ENCODE results near the gene RGS9. TPM values are rescaled to one million over a fixed set of nuclear protein-coding genes. Genes with fewer than 3 reads are reported as not detected.

RGS9 gene
- total and polyA plus RNA-seq, 4 donors, result 1.0 to 4.0 (median 2.1) TPM

GRCh38 chr17:65170839-65171238 lies 33.7 kb downstream of the RGS9 start:
- H3K4me3 ChIP-seq (ENCODE audit: low read depth in 1 of 3, low read length in 3 of 3), result no peak overlapping the region
- TF ChIP-seq, protein P1, sequence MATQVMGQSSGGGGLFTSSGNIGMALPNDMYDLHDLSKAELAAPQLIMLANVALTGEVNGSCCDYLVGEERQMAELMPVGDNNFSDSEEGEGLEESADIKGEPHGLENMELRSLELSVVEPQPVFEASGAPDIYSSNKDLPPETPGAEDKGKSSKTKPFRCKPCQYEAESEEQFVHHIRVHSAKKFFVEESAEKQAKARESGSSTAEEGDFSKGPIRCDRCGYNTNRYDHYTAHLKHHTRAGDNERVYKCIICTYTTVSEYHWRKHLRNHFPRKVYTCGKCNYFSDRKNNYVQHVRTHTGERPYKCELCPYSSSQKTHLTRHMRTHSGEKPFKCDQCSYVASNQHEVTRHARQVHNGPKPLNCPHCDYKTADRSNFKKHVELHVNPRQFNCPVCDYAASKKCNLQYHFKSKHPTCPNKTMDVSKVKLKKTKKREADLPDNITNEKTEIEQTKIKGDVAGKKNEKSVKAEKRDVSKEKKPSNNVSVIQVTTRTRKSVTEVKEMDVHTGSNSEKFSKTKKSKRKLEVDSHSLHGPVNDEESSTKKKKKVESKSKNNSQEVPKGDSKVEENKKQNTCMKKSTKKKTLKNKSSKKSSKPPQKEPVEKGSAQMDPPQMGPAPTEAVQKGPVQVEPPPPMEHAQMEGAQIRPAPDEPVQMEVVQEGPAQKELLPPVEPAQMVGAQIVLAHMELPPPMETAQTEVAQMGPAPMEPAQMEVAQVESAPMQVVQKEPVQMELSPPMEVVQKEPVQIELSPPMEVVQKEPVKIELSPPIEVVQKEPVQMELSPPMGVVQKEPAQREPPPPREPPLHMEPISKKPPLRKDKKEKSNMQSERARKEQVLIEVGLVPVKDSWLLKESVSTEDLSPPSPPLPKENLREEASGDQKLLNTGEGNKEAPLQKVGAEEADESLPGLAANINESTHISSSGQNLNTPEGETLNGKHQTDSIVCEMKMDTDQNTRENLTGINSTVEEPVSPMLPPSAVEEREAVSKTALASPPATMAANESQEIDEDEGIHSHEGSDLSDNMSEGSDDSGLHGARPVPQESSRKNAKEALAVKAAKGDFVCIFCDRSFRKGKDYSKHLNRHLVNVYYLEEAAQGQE (IDR thresholded peaks at IDR 0.05), result no peak
- TF ChIP-seq HNF4A (conservative IDR thresholded peaks at IDR 0.05) (peak in 1 of 2 donors; percentile 15), SP1 (IDR thresholded peaks at IDR 0.05) (no peak), RAD21 (IDR thresholded peaks at IDR 0.05) (peak in 1 of 2 donors; percentile 41)
- TF ChIP-seq, protein P2, sequence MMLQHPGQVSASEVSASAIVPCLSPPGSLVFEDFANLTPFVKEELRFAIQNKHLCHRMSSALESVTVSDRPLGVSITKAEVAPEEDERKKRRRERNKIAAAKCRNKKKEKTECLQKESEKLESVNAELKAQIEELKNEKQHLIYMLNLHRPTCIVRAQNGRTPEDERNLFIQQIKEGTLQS (IDR thresholded peaks at IDR 0.05), result no peak
- no peaks in the 10 kb centered on the region for H3K9me3 ChIP-seq (ENCODE audit: control insufficient read depth in 4 of 4, low read length in 3 of 4)
- no peaks in the 10 kb centered on the region for H3K27me3 ChIP-seq (ENCODE audit: control insufficient read depth in 4 of 4, insufficient read depth in 4 of 4, low read length in 3 of 4)
- DNase-seq (ENCODE audit: low spot score), result no peak
- peaks cover 0 to 2% (median 0%) of the 10 kb centered on the region in 4 donors for H3K4me1 ChIP-seq (ENCODE audit: control insufficient read depth in 4 of 4, insufficient read depth in 4 of 4, low read length in 3 of 4)
- no peak overlapping the region for H3K27ac ChIP-seq (ENCODE audit: low read depth in 1 of 2, low read length in 2 of 2)
- H3K9ac ChIP-seq (ENCODE audit: low read depth in 1 of 2, low read length in 2 of 2), result no peak overlapping the region
- WGBS, result 21% methylated on average over 10 of the region's 10 CpGs
- H3K36me3 ChIP-seq (ENCODE audit: control insufficient read depth in 4 of 4, insufficient read depth in 3 of 4, low read depth in 1 of 4, low read length in 3 of 4), result no peaks in the 10 kb centered on the region

DNA sequence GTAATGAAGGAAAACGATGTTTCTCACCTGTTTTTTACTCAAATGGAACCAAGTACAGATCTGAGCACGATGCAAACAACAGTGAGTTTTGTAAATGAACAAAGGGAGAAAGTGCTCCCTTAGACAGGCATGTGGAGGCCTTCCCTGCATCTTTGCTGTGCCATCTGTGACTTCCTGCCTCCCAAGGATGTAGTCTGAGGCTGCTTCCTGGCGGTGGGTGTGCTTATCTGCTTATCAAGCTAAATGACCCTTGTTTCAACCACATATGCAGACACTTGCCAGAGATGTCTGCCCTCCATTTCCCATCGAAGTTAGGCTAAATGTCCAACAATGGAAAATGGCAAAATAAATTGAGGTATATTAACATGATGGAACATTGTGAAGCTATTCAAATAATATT lies 34.6 kb downstream of the RGS9 start:
- no peak overlapping the region for H3K4me3 ChIP-seq (ENCODE audit: low read depth in 1 of 3, low read length in 3 of 3)
- H3K9ac ChIP-seq (ENCODE audit: low read depth in 1 of 2, low read length in 2 of 2), result no peak overlapping the region
- no peak for DNase-seq (ENCODE audit: low spot score)
- TF ChIP-seq JUND (IDR thresholded peaks at IDR 0.05) (no peak), HNF4A (conservative IDR thresholded peaks at IDR 0.05) (no peak), NR2F2 (IDR thresholded peaks at IDR 0.05) (no peak), TAF1 (conservative IDR thresholded peaks at IDR 0.05) (no peak), FOXA2 (IDR thresholded peaks at IDR 0.05) (no peak), FOXA1 (IDR thresholded peaks at IDR 0.05) (no peak), RXRA (IDR thresholded peaks at IDR 0.05) (no peak), HNF4G (IDR thresholded peaks at IDR 0.05) (no peak), MAX (IDR thresholded peaks at IDR 0.05) (no peak), YY1 (IDR thresholded peaks at IDR 0.05) (no peak)
- TF ChIP-seq, protein P3, sequence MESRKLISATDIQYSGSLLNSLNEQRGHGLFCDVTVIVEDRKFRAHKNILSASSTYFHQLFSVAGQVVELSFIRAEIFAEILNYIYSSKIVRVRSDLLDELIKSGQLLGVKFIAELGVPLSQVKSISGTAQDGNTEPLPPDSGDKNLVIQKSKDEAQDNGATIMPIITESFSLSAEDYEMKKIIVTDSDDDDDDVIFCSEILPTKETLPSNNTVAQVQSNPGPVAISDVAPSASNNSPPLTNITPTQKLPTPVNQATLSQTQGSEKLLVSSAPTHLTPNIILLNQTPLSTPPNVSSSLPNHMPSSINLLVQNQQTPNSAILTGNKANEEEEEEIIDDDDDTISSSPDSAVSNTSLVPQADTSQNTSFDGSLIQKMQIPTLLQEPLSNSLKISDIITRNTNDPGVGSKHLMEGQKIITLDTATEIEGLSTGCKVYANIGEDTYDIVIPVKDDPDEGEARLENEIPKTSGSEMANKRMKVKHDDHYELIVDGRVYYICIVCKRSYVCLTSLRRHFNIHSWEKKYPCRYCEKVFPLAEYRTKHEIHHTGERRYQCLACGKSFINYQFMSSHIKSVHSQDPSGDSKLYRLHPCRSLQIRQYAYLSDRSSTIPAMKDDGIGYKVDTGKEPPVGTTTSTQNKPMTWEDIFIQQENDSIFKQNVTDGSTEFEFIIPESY (IDR thresholded peaks at IDR 0.05), result no peak
- TF ChIP-seq, protein P2 (IDR thresholded peaks at IDR 0.05), result no peak
- TF ChIP-seq, protein P1 (IDR thresholded peaks at IDR 0.05), result no peak
- TF ChIP-seq, protein P4, sequence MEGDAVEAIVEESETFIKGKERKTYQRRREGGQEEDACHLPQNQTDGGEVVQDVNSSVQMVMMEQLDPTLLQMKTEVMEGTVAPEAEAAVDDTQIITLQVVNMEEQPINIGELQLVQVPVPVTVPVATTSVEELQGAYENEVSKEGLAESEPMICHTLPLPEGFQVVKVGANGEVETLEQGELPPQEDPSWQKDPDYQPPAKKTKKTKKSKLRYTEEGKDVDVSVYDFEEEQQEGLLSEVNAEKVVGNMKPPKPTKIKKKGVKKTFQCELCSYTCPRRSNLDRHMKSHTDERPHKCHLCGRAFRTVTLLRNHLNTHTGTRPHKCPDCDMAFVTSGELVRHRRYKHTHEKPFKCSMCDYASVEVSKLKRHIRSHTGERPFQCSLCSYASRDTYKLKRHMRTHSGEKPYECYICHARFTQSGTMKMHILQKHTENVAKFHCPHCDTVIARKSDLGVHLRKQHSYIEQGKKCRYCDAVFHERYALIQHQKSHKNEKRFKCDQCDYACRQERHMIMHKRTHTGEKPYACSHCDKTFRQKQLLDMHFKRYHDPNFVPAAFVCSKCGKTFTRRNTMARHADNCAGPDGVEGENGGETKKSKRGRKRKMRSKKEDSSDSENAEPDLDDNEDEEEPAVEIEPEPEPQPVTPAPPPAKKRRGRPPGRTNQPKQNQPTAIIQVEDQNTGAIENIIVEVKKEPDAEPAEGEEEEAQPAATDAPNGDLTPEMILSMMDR (IDR thresholded peaks at IDR 0.05; ENCODE audit: low read depth, low read length, missing input control), result no peak
- 79% methylated on average over 4 of the region's 4 CpGs for WGBS
- no peaks in the 10 kb centered on the region for H3K27me3 ChIP-seq (ENCODE audit: control insufficient read depth in 4 of 4, insufficient read depth in 4 of 4, low read length in 3 of 4)
- no peak overlapping the region for H3K27ac ChIP-seq (ENCODE audit: low read depth in 1 of 2, low read length in 2 of 2)
- no peaks in the 10 kb centered on the region for H3K36me3 ChIP-seq (ENCODE audit: control insufficient read depth in 4 of 4, insufficient read depth in 3 of 4, low read depth in 1 of 4, low read length in 3 of 4)
- H3K4me1 ChIP-seq (ENCODE audit: control insufficient read depth in 4 of 4, insufficient read depth in 4 of 4, low read length in 3 of 4), result peaks cover 0 to 2% (median 0%) of the 10 kb centered on the region in 4 donors
- H3K9me3 ChIP-seq (ENCODE audit: control insufficient read depth in 4 of 4, low read length in 3 of 4), result no peaks in the 10 kb centered on the region

Data from liver (tissue), 9 donors.